HG03196 (cell line): ENCODE data around the gene CDH4.

ENCODE experiments used
- ATAC-seq: cut with Tn5 transposase; IDR thresholded peaks from one replicate; pipeline ENCODE4 v1.9.1; 2021; ENCODE audit not compliant: unreplicated experiment

CDH4 gene

DNA sequence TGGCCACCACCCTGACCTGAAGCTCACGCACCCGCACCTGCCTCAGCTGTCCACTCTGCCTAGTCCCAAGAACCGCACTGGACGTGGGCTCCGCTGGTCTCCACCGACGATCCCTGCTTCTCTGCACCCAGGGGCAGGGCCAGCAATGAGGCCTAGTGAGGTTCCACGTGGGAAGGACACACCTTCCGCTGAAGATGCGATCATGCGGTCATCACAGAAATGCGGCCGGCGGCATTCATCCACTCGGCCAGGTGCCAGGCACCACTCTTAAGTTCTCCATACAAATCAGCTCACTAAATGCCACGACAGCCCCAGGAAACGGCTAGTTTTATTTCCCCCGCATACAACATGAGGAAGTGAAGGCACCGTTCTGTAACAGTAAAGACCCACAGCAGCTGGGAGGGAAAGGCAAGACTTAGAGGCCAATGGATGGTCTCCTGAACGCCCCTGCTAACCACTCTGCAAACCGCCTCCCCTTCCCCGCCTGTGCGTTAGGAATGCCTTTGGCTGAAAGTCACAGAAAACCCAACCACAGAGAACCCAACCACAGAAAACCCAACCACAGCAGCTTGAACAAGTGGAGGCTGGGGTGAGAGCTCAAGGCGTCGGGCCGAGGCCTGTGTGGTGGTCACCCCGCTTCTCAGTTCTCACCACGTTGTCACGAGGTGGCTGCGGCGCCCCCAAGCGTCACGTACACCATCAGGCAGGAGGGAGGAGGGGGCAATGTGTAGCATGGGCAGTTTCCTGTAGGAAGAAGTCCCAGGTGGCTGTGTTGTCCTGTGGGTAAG is 609.2 kb downstream of the CDH4 start:
- ATAC-seq: no peak

DNA sequence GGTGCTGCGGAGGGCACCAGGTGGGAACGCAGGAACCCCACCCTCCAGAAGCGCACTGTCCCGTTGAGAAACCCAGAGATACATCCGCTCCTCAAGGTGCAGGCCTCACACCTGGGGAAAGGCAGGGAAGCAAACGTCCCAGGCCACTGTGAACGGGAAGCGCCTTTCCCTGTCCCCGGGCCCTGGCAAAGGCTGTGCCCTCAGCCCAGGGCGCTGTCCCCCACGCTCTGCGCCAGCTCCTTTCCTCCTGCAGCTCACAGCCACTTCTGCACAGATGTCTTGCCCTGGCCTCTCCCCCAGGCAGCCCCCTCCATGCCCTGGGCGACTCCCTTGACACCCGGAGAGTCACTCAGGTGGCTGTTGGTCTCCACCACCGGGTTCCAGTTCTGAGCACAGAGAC is 609.8 kb downstream of the CDH4 start:
- ATAC-seq: no peak

- no peak for ATAC-seq
These were observed 610.8 kb downstream of the CDH4 start for GRCh38 chr20:61862881-61863280.

- no peak for ATAC-seq
These were observed 612.4 kb downstream of the CDH4 start for GRCh38 chr20:61864481-61864880.

DNA sequence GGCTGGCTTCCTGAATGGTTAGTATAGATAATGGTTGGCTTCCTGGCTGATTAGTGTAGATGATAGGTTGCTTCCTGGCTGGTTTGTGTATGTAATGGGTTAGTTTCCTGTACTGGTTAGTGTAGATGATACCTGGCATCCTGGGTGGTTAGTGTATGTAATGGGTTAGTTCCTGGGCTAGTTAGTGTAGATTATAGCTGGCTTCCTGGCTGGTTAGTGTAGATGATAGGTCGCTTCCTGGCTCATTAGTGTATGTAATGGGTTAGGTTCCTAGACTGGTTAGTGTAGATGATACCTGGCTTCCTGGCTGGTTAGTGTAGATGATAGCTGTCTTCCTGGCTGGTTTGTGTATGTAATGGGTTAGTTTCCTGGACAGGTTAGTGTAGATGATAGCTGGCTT is 613.3 kb downstream of the CDH4 start:
- ATAC-seq: no peak

DNA sequence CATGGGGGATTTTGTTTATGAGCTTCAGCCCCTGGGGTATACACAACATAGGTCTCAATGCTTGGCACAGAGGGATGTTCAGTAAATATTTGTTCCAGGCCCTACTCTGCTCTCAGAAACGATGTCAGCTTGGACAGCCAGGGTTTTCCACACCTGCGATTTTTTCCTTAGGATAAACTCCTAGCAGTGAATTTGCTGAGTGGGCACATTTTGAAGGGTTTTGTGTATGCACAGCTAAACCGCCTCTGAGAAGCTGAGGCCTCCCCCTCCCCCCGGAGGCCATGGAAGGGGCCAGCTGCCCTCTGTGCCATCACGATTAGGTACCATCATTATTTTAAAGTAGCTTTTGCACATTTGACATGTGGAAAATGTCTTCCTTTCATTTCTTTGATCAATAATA is 614.1 kb downstream of the CDH4 start:
- ATAC-seq: no peak

GRCh38 chr20:61868006-61868405 is 615.9 kb downstream of the CDH4 start:
- ATAC-seq: no peak

- no peak for ATAC-seq
These were observed 616.5 kb downstream of the CDH4 start for GRCh38 chr20:61868466-61869090.

DNA sequence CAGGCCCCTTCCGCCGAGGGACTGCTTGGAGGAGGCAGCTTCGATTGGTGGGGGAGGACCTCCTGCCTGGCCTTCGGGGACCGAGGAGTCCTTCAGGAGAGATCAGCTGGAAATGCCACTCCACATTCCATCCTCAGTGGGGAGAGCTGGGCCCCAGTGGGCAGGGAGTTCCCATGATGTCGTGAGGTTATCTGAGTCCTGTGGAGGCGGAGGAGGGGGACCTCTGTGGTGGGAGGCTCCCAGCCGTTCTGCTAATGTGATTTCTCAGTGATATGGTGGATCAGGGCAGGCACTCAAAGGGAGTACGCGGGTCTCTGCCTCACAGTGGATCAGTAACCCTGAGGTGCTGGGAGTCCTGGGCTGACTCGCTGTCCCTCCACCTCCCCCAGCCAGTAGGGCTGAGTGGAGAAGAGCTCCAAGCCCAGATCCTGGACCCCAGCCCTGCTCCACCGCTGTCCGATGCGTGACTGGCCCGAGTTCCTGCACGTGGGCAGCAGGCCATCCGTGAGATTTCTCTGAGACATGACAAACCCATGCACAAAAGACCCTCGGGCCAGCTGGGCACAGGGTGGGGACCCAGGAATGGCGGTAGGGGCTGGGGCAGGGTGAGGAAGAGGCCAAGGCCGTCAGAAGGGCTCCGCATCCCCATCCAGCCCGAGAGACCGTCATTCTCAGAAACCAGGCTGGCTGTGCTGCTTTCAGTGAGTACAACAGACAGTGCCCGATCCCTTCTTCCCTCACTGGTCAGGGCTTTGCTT is 617.9 kb downstream of the CDH4 start:
- no peak for ATAC-seq

- ATAC-seq: no peak
These were observed 619.1 kb downstream of the CDH4 start for GRCh38 chr20:61871160-61871559.

DNA sequence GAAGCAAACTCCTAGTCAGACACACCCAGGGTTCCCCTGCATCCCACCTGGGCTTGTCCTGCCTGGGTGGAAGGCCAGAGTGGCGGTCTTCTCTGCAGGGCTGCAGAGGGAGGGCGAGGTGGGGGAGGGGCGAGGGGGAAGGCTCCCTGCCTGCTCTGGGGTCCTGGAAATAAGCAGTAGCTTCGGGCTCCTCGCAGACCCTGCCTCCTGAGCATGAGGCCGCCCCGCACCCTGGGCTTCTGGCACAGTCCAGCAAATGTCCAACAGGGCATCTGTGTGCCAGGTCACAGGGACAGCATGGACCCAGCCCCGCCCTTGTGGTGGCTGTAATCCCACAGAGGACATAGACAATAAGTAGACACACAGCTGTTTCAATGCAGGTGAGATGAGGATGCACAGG is 619.9 kb downstream of the CDH4 start:
- no peak for ATAC-seq

- ATAC-seq: no peak
These were observed 620.4 kb downstream of the CDH4 start for GRCh38 chr20:61872371-61872900.

DNA sequence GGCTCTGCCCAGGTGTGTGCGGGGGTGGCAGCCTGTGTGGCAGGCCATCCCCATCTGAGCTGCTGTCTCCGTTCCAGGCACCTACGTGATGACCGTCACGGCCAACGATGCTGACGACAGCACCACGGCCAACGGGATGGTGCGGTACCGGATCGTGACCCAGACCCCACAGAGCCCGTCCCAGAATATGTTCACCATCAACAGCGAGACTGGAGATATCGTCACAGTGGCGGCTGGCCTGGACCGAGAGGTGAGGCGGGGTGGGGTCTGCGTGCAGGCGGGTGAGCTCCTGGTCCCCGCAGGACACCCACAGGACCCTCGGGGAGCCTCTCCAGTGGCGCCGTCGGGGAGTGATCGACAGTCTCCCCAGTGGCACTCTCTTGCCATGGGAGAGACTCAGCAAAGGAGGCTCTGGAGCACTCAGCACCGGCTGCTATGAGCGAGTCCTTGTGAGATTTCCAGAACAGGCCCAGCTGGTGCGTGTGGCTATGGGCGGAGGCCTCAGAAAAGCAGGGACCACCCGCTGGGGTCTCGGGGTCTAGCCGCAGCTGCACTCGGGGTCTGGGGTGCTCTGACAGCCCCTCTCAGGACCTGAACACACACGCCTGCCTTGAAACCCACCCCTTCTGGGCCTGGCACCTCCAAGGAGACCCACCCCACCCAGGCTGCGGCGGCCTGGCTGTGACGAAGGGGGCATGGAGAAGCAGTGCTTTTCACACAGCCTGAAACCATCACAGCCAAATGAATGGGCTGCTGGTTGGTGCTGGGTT is 621.8 kb downstream of the CDH4 start:
- ATAC-seq: no peak

DNA sequence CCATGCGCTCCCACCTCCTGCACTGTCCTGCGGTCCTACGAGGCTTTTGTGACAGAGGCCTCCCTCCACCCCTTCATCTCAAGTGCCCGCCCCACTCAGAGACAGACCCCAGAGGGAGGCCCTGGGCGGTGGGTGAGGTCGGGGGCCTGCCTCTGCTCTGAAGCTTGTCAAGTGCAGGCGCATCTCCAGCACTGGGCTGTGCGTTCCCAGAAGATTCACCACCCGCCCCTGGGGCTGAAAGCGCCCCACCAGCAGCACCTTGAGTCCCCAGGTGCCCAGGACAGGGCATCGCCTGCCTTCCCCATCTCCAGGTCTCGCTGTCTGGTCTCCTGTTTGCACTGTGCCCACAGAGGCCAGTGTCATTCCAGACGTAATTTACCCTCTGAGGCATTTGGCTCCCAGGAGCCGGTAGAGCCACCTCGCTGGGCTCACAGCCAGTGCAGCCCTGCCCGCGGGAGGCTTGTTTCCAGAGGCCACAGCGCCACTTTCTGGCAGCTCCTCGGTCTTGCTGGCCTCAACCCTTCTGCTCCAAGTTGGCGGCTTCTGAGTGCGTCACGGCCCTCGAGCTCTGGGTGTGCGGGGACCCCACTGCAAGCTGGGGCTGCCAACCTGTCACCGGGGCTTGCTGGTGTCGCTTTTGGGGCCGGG is 622.5 kb downstream of the CDH4 start:
- ATAC-seq: no peak

DNA sequence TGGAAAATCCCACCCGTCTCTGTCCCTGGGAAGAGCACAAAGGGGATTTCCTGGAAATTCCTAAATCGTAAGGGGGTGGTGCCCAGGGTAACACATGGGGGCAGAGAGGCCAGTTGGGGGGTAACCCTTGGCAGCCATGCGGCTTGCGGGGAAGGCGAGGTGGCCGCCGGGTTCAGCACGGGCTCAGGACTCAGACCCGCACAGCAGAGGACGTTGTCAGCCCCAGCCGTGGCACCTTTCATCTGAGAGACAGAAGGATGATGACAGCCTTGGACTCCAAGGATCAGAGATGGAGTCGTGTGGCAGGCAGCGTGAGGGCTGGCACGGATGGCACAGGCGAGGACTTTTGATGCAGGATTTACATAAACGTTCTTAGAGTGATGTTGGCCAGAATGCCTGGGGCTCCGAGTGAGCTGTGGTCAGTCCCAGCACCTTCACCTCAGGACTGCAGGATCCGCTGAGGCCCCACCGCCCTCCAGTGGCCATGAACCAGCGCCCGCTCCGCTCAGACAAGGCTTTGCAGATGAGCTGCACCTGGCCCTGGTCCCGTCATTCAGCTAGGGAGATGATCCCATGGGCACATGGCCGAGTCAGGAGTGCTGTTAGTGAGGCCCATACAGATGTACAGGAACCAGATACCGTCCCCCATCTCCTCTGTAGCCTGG is 623.3 kb downstream of the CDH4 start:
- no peak for ATAC-seq

- no peak for ATAC-seq
These were observed 623.9 kb downstream of the CDH4 start for GRCh38 chr20:61875996-61876395.

GRCh38 chr20:61876952-61877728 is 625.1 kb downstream of the CDH4 start:
- no peak for ATAC-seq

DNA sequence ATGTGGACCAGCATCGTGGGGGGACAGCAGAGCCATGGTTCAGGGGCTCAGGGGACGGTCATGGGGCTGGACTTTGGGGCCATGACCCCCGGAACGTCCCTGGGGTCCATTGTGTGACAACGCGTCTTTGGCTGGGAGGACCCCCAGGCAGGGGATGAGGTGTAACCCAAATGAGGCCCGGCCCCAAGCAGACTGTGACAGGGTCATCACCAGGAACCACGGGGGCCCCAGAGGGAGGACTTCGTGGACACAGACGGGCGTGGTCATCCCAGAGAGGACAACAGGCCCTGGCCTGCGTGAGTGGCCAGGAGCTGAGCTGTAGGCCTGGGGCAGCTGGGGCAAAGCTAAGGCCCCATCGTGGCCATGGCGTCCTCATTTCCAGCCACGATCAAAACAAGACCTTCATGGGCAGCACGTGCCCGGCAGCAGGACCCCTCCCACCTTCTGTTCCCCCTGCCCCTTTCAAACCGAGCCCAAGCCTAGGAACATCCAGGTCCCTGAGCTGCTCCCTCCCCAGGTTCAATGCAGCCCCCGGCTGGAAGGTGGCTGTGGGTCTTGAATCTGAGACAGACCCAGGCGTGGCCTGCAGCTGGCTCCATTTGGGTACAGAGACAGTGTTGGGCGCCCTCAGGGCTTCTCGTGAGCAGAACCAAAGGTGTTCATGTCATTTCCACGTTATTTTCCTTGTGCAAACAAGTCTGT is 625.9 kb downstream of the CDH4 start:
- ATAC-seq: no peak
